Panc1 (cell line): ENCODE measurements around the gene KCNK15.

Experiments used
- CTCF ChIP-seq: fragments of 450-650 bp; IDR thresholded peaks from 2 replicates; pipeline ENCODE4 v1.5.1; 2017; ENCODE audit warnings: mild to moderate bottlenecking
- POLR2AphosphoS5 ChIP-seq: IDR thresholded peaks from 2 replicates; pipeline ENCODE4 v1.6.1; 2012; ENCODE audit warnings: mild to moderate bottlenecking, low read depth, low read length, moderate library complexity

- TF ChIP-seq POLR2AphosphoS5 (no peak), CTCF (no peak)
These were observed 2.3 kb downstream of the KCNK15 start for GRCh38 chr20:44748005-44748370.
